GM18909 (cell line): ENCODE data around the gene FLAD1.

ENCODE experiments used
- ATAC-seq: cut with Tn5 transposase; IDR thresholded peaks from one replicate; pipeline ENCODE4 v1.9.1; 2021; ENCODE audit warnings: mild to moderate bottlenecking; ENCODE audit not compliant: unreplicated experiment, poor library complexity

Gene FLAD1

GRCh38 chr1:155030899-155031298 is 47.8 kb downstream of the FLAD1 start:
- ATAC-seq = no peak

GRCh38 chr1:155032886-155033285 is 49.7 kb downstream of the FLAD1 start:
- no peak for ATAC-seq

GRCh38 chr1:155033524-155033923 is 50.4 kb downstream of the FLAD1 start, which contains the start of the genes DCST1 and DCST2:
Gene DCST1 (plus strand): TSS chr1:155033824. CDS start chr1:155034037, 213 bp downstream.
Gene DCST2 (minus strand): TSS chr1:155033781. CDS start chr1:155033701, 80 bp downstream.
- ATAC-seq = no peak

GRCh38 chr1:155034318-155035208 is 51.4 kb downstream of the FLAD1 start:
- no peak for ATAC-seq

GRCh38 chr1:155035936-155036335 is 52.8 kb downstream of the FLAD1 start:
- ATAC-seq = no peak

- no peak for ATAC-seq
Observed at GRCh38 chr1:155037043-155037442, 53.9 kb downstream of the FLAD1 start.

GRCh38 chr1:155037851-155038441 is 54.8 kb downstream of the FLAD1 start:
- ATAC-seq = no peak

GRCh38 chr1:155038602-155039307 is 55.6 kb downstream of the FLAD1 start:
- no peak for ATAC-seq

GRCh38 chr1:155039308-155039669 is 56.1 kb downstream of the FLAD1 start:
- no peak for ATAC-seq

GRCh38 chr1:155040358-155041093 is 57.4 kb downstream of the FLAD1 start:
- ATAC-seq = no peak
